HCT116 (cell line): ENCODE data around the gene PPP2R2D. TPM values are rescaled to one million over a fixed set of nuclear protein-coding genes. Genes with fewer than 3 reads are reported as not detected.

Source experiments
- ATAC-seq: fragments of 200-7000 bp; cut with Tn5 transposase; 2 replicates; pipeline ENCODE4 v1.9.1; 2020; ENCODE audit warnings: mild to moderate bottlenecking, moderate library complexity
- BruUV-seq: library from RNA; stranded (reverse); fragments of 400-500 nt; replicated peaks from 2 replicates; lab custom pipeline; 2021; lab: Mats Ljungman, UMichigan
- CTCF ChIA-PET: fragments of 300-600 bp; sonication (Branson Sonifier 250); formaldehyde crosslinking; loops from one replicate; lab custom pipeline; 2021; ENCODE audit warnings: antibody characterized with exemption; lab: Charles Lee
- POLR2A ChIA-PET: fragments of 300-600, 350-600 bp; sonication (Branson Sonifier 250); formaldehyde crosslinking; loops from one replicate; lab custom pipeline; 2021; ENCODE audit warnings: antibody characterized with exemption; lab: Charles Lee
- RAD21 ChIA-PET, 2 experiments: fragments of 300-600 bp; sonication (Branson Sonifier 250); formaldehyde crosslinking; loops; one replicate each; lab custom pipeline; 2023; ENCODE audit warnings: low total read pairs in 2 of 2; ENCODE audit not compliant: uncharacterized antibody in 2 of 2, unreplicated experiment in 2 of 2, low non-redundant PET in 1 of 2; lab: Charles Lee
- DNase-seq: peaks from one replicate; pipeline ENCODE4 v3.0.0-alpha.2; 2010; ENCODE audit warnings: low read depth, low spot score
- H2AFZ ChIP-seq: fragments of 200-600 bp; shearing (Covaris generic), sonication (generic); 2 replicates; pipeline ENCODE4 v1.6.1; 2017; ENCODE audit warnings: low read depth, mixed run types, mixed read lengths, antibody characterized with exemption, low read length; ENCODE audit not compliant: poor library complexity, severe bottlenecking
- H3K27ac ChIP-seq: 2 replicates; pipeline ENCODE4 v1.5.1; 2012; ENCODE audit warnings: low read depth, low read length
- H3K27me3 ChIP-seq: fragments of 200-600 bp; sonication (generic); 2 replicates; pipeline ENCODE4 v1.6.1; 2016; ENCODE audit warnings: mixed run types, low read length, mixed read lengths; ENCODE audit not compliant: insufficient read depth
- H3K36me3 ChIP-seq, 2 experiments: fragments of 200-500 bp in 1 of 2; fragments of 200-600 bp in 1 of 2; sonication (Bioruptor generic) in 1 of 2; sonication (generic) in 1 of 2; 2 replicates each; pipeline versions ENCODE4 v1.5.1 to v1.6.1; 2014 to 2016; ENCODE audit warnings: low read length in 2 of 2, inconsistent platforms in 1 of 2, mixed read lengths in 1 of 2, mixed run types in 1 of 2; ENCODE audit not compliant: insufficient read depth in 2 of 2, control insufficient read depth in 1 of 2
- H3K4me1 ChIP-seq, 2 experiments: fragments of 200-600 bp in 1 of 2; sonication (generic) in 1 of 2; 2 replicates each; pipeline versions ENCODE4 v1.5.1 to v1.6.1; 2012 to 2017; ENCODE audit warnings: low read length in 2 of 2, inconsistent platforms in 1 of 2, mild to moderate bottlenecking in 1 of 2, mixed read lengths in 1 of 2, mixed run types in 1 of 2, moderate library complexity in 1 of 2; ENCODE audit not compliant: insufficient read depth in 2 of 2, control insufficient read depth in 1 of 2
- H3K4me2 ChIP-seq: fragments of 200-600 bp; sonication (generic); 2 replicates; pipeline ENCODE4 v1.6.1; 2017; ENCODE audit warnings: mixed run types, low read length, mixed read lengths
- H3K4me3 ChIP-seq, 2 experiments: fragments of 200-600 bp in 1 of 2; sonication (generic) in 1 of 2; replicated peaks in 1 of 2; 2 replicates each; pipeline ENCODE4 v1.5.1; 2011 to 2016; ENCODE audit warnings: low read length in 2 of 2, control low read depth in 1 of 2, low read depth in 1 of 2, mild to moderate bottlenecking in 1 of 2, mixed read lengths in 1 of 2, mixed run types in 1 of 2
- H3K79me2 ChIP-seq: fragments of 200-600 bp; sonication (generic); 2 replicates; pipeline ENCODE4 v1.6.1; 2017; ENCODE audit warnings: mild to moderate bottlenecking, mixed run types, low read length, moderate library complexity, mixed read lengths; ENCODE audit not compliant: insufficient read depth
- H3K9ac ChIP-seq: fragments of 200-600 bp; sonication (generic); 2 replicates; pipeline ENCODE4 v1.6.1; 2016; ENCODE audit warnings: low read length, mixed read lengths
- H3K9me2 ChIP-seq: fragments of 200-600 bp; sonication (generic), shearing (Covaris generic); 2 replicates; pipeline ENCODE4 v1.6.1; 2017; ENCODE audit warnings: mixed run types, mild to moderate bottlenecking, moderate library complexity; ENCODE audit not compliant: insufficient read depth
- H3K9me3 ChIP-seq, 2 experiments: fragments of 200-500 bp in 1 of 2; fragments of 200-600 bp in 1 of 2; sonication (Bioruptor generic) in 1 of 2; sonication (generic) in 1 of 2; 2 replicates each; pipeline ENCODE4 v1.6.1; 2014 to 2017; ENCODE audit warnings: low read length in 2 of 2, mixed read lengths in 2 of 2, inconsistent platforms in 1 of 2, low read depth in 1 of 2, mild to moderate bottlenecking in 1 of 2, mixed run types in 1 of 2, moderate library complexity in 1 of 2; ENCODE audit not compliant: control insufficient read depth in 1 of 2, insufficient read depth in 1 of 2
- H4K20me1 ChIP-seq: fragments of 200-600 bp; sonication (generic), shearing (Covaris generic); 2 replicates; pipeline ENCODE4 v1.6.1; 2017; ENCODE audit warnings: mixed run types, mild to moderate bottlenecking, moderate library complexity; ENCODE audit not compliant: insufficient read depth
- CBX3 ChIP-seq: IDR thresholded peaks from 2 replicates; pipeline ENCODE4 v1.6.1; 2012; ENCODE audit warnings: low read depth
- CEBPB ChIP-seq: IDR thresholded peaks from 2 replicates; pipeline ENCODE4 v1.6.1; 2012; ENCODE audit warnings: low read depth
- EGR1 ChIP-seq: IDR thresholded peaks from 2 replicates; pipeline ENCODE4 v1.6.1; 2012; ENCODE audit warnings: low read depth
- ELF1 ChIP-seq: IDR thresholded peaks from 2 replicates; pipeline ENCODE4 v1.6.1; 2012; ENCODE audit warnings: low read depth, borderline replicate concordance
- EZH2 ChIP-seq: fragments of 200-600 bp; sonication (generic); IDR thresholded peaks from 2 replicates; pipeline ENCODE4 v1.6.1; 2017; ENCODE audit warnings: antibody characterized with exemption, mixed run types
- EZH2phosphoT487 ChIP-seq: fragments of 200-600 bp; IDR thresholded peaks from 2 replicates; pipeline ENCODE4 v1.6.1; 2018; ENCODE audit warnings: antibody characterized with exemption, borderline replicate concordance
- FOSL1 ChIP-seq: IDR thresholded peaks from 2 replicates; pipeline ENCODE4 v1.6.1; 2012; ENCODE audit warnings: low read depth
- MAX ChIP-seq: IDR thresholded peaks from 2 replicates; pipeline ENCODE4 v1.6.1; 2012
- POLR2A ChIP-seq: IDR thresholded peaks from 2 replicates; pipeline ENCODE4 v1.7.0; 2011; ENCODE audit warnings: borderline replicate concordance; ENCODE audit not compliant: insufficient read depth, insufficient read length; ENCODE audit errors: extremely low read depth
- POLR2AphosphoS5 ChIP-seq: IDR thresholded peaks from 2 replicates; pipeline ENCODE4 v1.6.1; 2011; ENCODE audit warnings: mild to moderate bottlenecking, low read depth, low read length, moderate library complexity
- SIN3A ChIP-seq: IDR thresholded peaks from 2 replicates; pipeline ENCODE4 v1.6.1; 2012; ENCODE audit warnings: low read depth
- SRF ChIP-seq: IDR thresholded peaks from 2 replicates; pipeline ENCODE4 v1.6.1; 2012; ENCODE audit warnings: low read depth
- TCF7L2 ChIP-seq: IDR thresholded peaks from 2 replicates; pipeline ENCODE4 v1.7.0; 2011; ENCODE audit warnings: borderline replicate concordance, inconsistent platforms; ENCODE audit not compliant: insufficient read depth, insufficient read length; ENCODE audit errors: extremely low read depth
- YY1 ChIP-seq: IDR thresholded peaks from 2 replicates; pipeline ENCODE4 v1.6.1; 2011; ENCODE audit warnings: low read length, low read depth, moderate library complexity, mild to moderate bottlenecking; ENCODE audit not compliant: insufficient replicate concordance; ENCODE audit errors: extremely low read depth
- ZBTB33 ChIP-seq: IDR thresholded peaks from 2 replicates; pipeline ENCODE4 v1.6.1; 2011; ENCODE audit warnings: mild to moderate bottlenecking, low read length, moderate library complexity; ENCODE audit not compliant: insufficient replicate concordance; ENCODE audit errors: extremely low read depth
- ZNF274 ChIP-seq: fragments of 200-500 bp; sonication (Bioruptor generic); IDR thresholded peaks from 2 replicates; pipeline ENCODE4 v1.6.1; 2014; ENCODE audit warnings: mild to moderate bottlenecking, low read depth, low read length, inconsistent platforms
- intact Hi-C: fragments of 100-400 bp; cut with micrococcal nuclease; formaldehyde crosslinking; loops from 2 replicates; pipeline ENCODE4 v1.10.0; 2022
- total RNA-seq: library from RNA; stranded (reverse); gene quantifications from one replicate; pipeline ENCODE4 v1.2.1, GENCODE V29; 2021; ENCODE audit not compliant: unreplicated experiment
- TF ChIP-seq, protein P1 (sequence below): IDR thresholded peaks from 2 replicates; pipeline ENCODE4 v1.6.1; 2012
- TF ChIP-seq, protein P2 (sequence below): IDR thresholded peaks from 2 replicates; pipeline ENCODE4 v1.6.1; 2012; ENCODE audit warnings: low read depth

PPP2R2D gene
- total RNA-seq, 1 experiment from 2014 or later = 18.1 TPM

GRCh38 chr10:131955591-131956340 lies 55.0 kb downstream of the PPP2R2D start:
- no peak overlapping the region for H3K4me3 ChIP-seq
- no peaks in the 10 kb centered on the region for H3K9me2 ChIP-seq
- no peak overlapping the region for H2AFZ ChIP-seq
- H3K79me2 ChIP-seq = no peaks in the 10 kb centered on the region
- no peaks in the 10 kb centered on the region for H4K20me1 ChIP-seq
- H3K36me3 ChIP-seq = no peaks in the 10 kb centered on the region; a peak in 1 of 4 replicates
- intact Hi-C loops = no loop called here
- no peaks in the 10 kb centered on the region for H3K27me3 ChIP-seq
- ATAC-seq (no peak), DNase-seq (no peak)
- no TSS peak for BruUV-seq
- H3K4me2 ChIP-seq = no peak overlapping the region
- H3K9me3 ChIP-seq = no peaks in the 10 kb centered on the region
- ChIA-PET CTCF (no interaction called here), RAD21 (no interaction called here), POLR2A (no interaction called here)
- H3K9ac ChIP-seq = no peak overlapping the region
- no peaks in the 10 kb centered on the region for H3K4me1 ChIP-seq
- no peak overlapping the region for H3K27ac ChIP-seq
- TF ChIP-seq, protein P1, sequence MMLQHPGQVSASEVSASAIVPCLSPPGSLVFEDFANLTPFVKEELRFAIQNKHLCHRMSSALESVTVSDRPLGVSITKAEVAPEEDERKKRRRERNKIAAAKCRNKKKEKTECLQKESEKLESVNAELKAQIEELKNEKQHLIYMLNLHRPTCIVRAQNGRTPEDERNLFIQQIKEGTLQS = no peak
- TF ChIP-seq TCF7L2 (no peak), POLR2AphosphoS5 (no peak), EZH2phosphoT487 (no peak), CEBPB (no peak), ZBTB33 (no peak), SIN3A (no peak), MAX (no peak), FOSL1 (no peak), ZNF274 (no peak), ELF1 (no peak), EZH2 (no peak), SRF (no peak), CBX3 (no peak), EGR1 (no peak), YY1 (no peak), POLR2A (no peak)
- TF ChIP-seq, protein P2, sequence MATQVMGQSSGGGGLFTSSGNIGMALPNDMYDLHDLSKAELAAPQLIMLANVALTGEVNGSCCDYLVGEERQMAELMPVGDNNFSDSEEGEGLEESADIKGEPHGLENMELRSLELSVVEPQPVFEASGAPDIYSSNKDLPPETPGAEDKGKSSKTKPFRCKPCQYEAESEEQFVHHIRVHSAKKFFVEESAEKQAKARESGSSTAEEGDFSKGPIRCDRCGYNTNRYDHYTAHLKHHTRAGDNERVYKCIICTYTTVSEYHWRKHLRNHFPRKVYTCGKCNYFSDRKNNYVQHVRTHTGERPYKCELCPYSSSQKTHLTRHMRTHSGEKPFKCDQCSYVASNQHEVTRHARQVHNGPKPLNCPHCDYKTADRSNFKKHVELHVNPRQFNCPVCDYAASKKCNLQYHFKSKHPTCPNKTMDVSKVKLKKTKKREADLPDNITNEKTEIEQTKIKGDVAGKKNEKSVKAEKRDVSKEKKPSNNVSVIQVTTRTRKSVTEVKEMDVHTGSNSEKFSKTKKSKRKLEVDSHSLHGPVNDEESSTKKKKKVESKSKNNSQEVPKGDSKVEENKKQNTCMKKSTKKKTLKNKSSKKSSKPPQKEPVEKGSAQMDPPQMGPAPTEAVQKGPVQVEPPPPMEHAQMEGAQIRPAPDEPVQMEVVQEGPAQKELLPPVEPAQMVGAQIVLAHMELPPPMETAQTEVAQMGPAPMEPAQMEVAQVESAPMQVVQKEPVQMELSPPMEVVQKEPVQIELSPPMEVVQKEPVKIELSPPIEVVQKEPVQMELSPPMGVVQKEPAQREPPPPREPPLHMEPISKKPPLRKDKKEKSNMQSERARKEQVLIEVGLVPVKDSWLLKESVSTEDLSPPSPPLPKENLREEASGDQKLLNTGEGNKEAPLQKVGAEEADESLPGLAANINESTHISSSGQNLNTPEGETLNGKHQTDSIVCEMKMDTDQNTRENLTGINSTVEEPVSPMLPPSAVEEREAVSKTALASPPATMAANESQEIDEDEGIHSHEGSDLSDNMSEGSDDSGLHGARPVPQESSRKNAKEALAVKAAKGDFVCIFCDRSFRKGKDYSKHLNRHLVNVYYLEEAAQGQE = no peak
